Lung (tissue), 13 donors: ENCODE results near the gene KNG1. TPM values are rescaled to one million over a fixed set of nuclear protein-coding genes. Genes with fewer than 3 reads are reported as not detected.

Experiments
- ATAC-seq: fragments of 200-7000 bp; cut with Tn5 transposase; one replicate; pipeline ENCODE4 v1.9.1; 2020; ENCODE audit warnings: moderate number of reproducible peaks; ENCODE audit not compliant: insufficient read depth, low FRiP score
- DNase-seq, 3 donors: peaks; one replicate each; pipeline ENCODE4 v3.0.0-alpha.2; 2013 to 2017
- H3K27ac ChIP-seq, 2 donors: one replicate each; pipeline ENCODE4 v1.5.1; 2013; ENCODE audit warnings: mild to moderate bottlenecking in 2 of 2, moderate library complexity in 2 of 2, control low read depth in 1 of 2, inconsistent platforms in 1 of 2, low read depth in 1 of 2, low read length in 1 of 2
- H3K27me3 ChIP-seq, 3 donors: one replicate each; pipeline ENCODE4 v1.5.1; 2013; ENCODE audit warnings: low read length in 2 of 3; ENCODE audit not compliant: control insufficient read depth in 3 of 3, insufficient read depth in 3 of 3
- H3K36me3 ChIP-seq, 4 donors: one replicate each; pipeline ENCODE4 v1.5.1; 2013; ENCODE audit warnings: low read length in 4 of 4, mild to moderate bottlenecking in 1 of 4, moderate library complexity in 1 of 4; ENCODE audit not compliant: control insufficient read depth in 4 of 4, insufficient read depth in 4 of 4
- H3K4me1 ChIP-seq, 5 donors: one replicate each; pipeline ENCODE4 v1.5.1; 2013; ENCODE audit warnings: low read length in 5 of 5, mild to moderate bottlenecking in 2 of 5, moderate library complexity in 1 of 5; ENCODE audit not compliant: control insufficient read depth in 5 of 5, insufficient read depth in 5 of 5
- H3K4me3 ChIP-seq: one replicate; pipeline ENCODE4 v1.5.1; 2013; ENCODE audit warnings: mild to moderate bottlenecking, control low read depth, moderate library complexity
- H3K9ac ChIP-seq, 2 donors: one replicate each; pipeline ENCODE4 v1.5.1; 2013; ENCODE audit warnings: low read length in 2 of 2, control low read depth in 1 of 2; ENCODE audit not compliant: insufficient read depth in 1 of 2
- H3K9me3 ChIP-seq, 4 donors: one replicate each; pipeline ENCODE4 v1.5.1; 2013; ENCODE audit warnings: low read length in 3 of 4, mild to moderate bottlenecking in 1 of 4, moderate library complexity in 1 of 4; ENCODE audit not compliant: control insufficient read depth in 4 of 4, insufficient read depth in 3 of 4
- WGBS, 2 donors: extraction: QIAGEN DNeasy Blood & Tissue Kit; methylation state at CpG; one replicate each; pipeline ENCODE4 v1.1.7; 2013; 5-methylcytosine and 5-hydroxymethylcytosine counted together
- polyA plus RNA-seq, 2 donors: library from polyadenylated mRNA; stranded (reverse); fragments of 200-250 nt; gene quantifications; one replicate each; pipeline ENCODE4 v1.2.1, GENCODE V29; 2013
- small RNA-seq: library from RNA; depleted of rRNA; stranded (forward); fragments of <200 nt; gene quantifications from one replicate; pipeline ENCODE3, GENCODE V24; 2014; ENCODE audit warnings: low replicate concordance
- total RNA-seq, 2 donors: library from RNA; depleted of rRNA in 1 of 2; stranded (reverse); fragments of >200 nt in 1 of 2; gene quantifications; one replicate each; pipeline ENCODE4 v1.2.1, GENCODE V29; 2014 to 2021
- TF ChIP-seq, protein P1 (sequence below): IDR thresholded peaks from 2 replicates; pipeline ENCODE4 v1.5.1; 2012; ENCODE audit warnings: mild to moderate bottlenecking; ENCODE audit errors: control extremely low read depth, extremely low read depth
- donor health status: control.
- donor health status: control.
- donor health status: Bipolar disorder and iron deficiency.
- donor health status: healthy.
- donor health status: DM: yes; HTN: yes; CAD: no.

The KNG1 gene
- total and polyA plus RNA-seq, 4 donors = 0.07 to 0.23 (median 0.13) TPM

GRCh38 chr3:186789554-186790260 lies 72.5 kb downstream of the KNG1 start:
- TF ChIP-seq, protein P1, sequence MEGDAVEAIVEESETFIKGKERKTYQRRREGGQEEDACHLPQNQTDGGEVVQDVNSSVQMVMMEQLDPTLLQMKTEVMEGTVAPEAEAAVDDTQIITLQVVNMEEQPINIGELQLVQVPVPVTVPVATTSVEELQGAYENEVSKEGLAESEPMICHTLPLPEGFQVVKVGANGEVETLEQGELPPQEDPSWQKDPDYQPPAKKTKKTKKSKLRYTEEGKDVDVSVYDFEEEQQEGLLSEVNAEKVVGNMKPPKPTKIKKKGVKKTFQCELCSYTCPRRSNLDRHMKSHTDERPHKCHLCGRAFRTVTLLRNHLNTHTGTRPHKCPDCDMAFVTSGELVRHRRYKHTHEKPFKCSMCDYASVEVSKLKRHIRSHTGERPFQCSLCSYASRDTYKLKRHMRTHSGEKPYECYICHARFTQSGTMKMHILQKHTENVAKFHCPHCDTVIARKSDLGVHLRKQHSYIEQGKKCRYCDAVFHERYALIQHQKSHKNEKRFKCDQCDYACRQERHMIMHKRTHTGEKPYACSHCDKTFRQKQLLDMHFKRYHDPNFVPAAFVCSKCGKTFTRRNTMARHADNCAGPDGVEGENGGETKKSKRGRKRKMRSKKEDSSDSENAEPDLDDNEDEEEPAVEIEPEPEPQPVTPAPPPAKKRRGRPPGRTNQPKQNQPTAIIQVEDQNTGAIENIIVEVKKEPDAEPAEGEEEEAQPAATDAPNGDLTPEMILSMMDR = no peak
- ATAC-seq = no peak
- no peaks in the 10 kb centered on the region for H3K27me3 ChIP-seq
- no peak overlapping the region for H3K4me3 ChIP-seq
- H3K36me3 ChIP-seq = peaks cover 27 to 60% (median 49%) of the 10 kb centered on the region in 4 donors
- peaks cover 0 to 38% (median 11%) of the 10 kb centered on the region in 5 donors for H3K4me1 ChIP-seq
- WGBS, 2 donors = 61 to 69% methylated on average over 4 of the region's 4 CpGs
- H3K9me3 ChIP-seq = no peaks in the 10 kb centered on the region
- no peak overlapping the region for H3K27ac ChIP-seq
- DNase-seq = peak in 1 of 3 donors; percentile 10
- H3K9ac ChIP-seq = no peak overlapping the region

GRCh38 chr3:186790261-186790981 lies 73.3 kb downstream of the KNG1 start:
- H3K9ac ChIP-seq = no peak overlapping the region
- TF ChIP-seq, protein P1 = no peak
- H3K4me1 ChIP-seq = peaks cover 0 to 31% (median 9%) of the 10 kb centered on the region in 5 donors
- DNase-seq = peak in 1 of 3 donors; percentile 26
- ATAC-seq = no peak
- 74 to 81% methylated on average over 8 of the region's 8 CpGs for WGBS, 2 donors
- peaks cover 26 to 56% (median 42%) of the 10 kb centered on the region in 4 donors for H3K36me3 ChIP-seq
- H3K27me3 ChIP-seq = no peaks in the 10 kb centered on the region
- H3K27ac ChIP-seq = no peak overlapping the region
- no peak overlapping the region for H3K4me3 ChIP-seq
- H3K9me3 ChIP-seq = no peaks in the 10 kb centered on the region

Small RNAs within 50 kb of the gene (small RNA-seq; reads per million reads assigned to genes)
- gene RF00092 (not detected), gene RNU6-1105P (not detected), gene SNORA4 (not detected), gene SNORA63 (not detected), gene SNORA81 (not detected), gene SNORD2 (not detected)

Other genes with a start within 250 kb of the KNG1 start
- 1 to 10 TPM; 2.5 to 3.2 TPM for gene CRYGS, start 173.0 kb upstream of the KNG1 start, total RNA-seq
- gene CRYGS, start 173.0 kb upstream of the KNG1 start, polyA plus RNA-seq = 1 to 10 TPM; 1.2 to 5.8 TPM
- 10 to 100 TPM in 1 of 2 donors, 1 to 10 TPM in 1; 9.4 to 17.3 TPM for gene TBCCD1, start 150.0 kb upstream of the KNG1 start, total RNA-seq
- 1 to 10 TPM; 3.2 to 5.5 TPM for gene TBCCD1, start 150.0 kb upstream of the KNG1 start, polyA plus RNA-seq
- gene DNAJB11, start 146.6 kb upstream of the KNG1 start, total RNA-seq = 10 to 100 TPM; 46.1 to 57.6 TPM
- gene DNAJB11, start 146.6 kb upstream of the KNG1 start, polyA plus RNA-seq = 100 to 1,000 TPM in 1 of 2 donors, 10 to 100 TPM in 1; 48.3 to 109 TPM
- under 1 TPM; 0.20 to 0.92 TPM for gene AHSG, start 104.3 kb upstream of the KNG1 start, total RNA-seq
- gene AHSG, start 104.3 kb upstream of the KNG1 start, polyA plus RNA-seq = under 1 TPM in 1 of 2 donors, not detected in 1; 0.03 TPM
- gene FETUB, start 77.0 kb upstream of the KNG1 start, total RNA-seq = not detected
- not detected for gene FETUB, start 77.0 kb upstream of the KNG1 start, polyA plus RNA-seq
- gene HRG, start 51.3 kb upstream of the KNG1 start, total RNA-seq = under 1 TPM in 1 of 2 donors, not detected in 1; 0.15 TPM
- gene HRG, start 51.3 kb upstream of the KNG1 start, polyA plus RNA-seq = not detected
- 100 to 1,000 TPM; 235 to 683 TPM for gene EIF4A2, start 66.2 kb downstream of the KNG1 start, total RNA-seq
- gene EIF4A2, start 66.2 kb downstream of the KNG1 start, polyA plus RNA-seq = 100 to 1,000 TPM; 252 to 372 TPM
- gene RFC4, start 89.1 kb downstream of the KNG1 start, total RNA-seq = 10 to 100 TPM; 12.2 to 16.9 TPM
- gene RFC4, start 89.1 kb downstream of the KNG1 start, polyA plus RNA-seq = 10 to 100 TPM; 12.9 to 13.7 TPM
- gene ADIPOQ, start 125.4 kb downstream of the KNG1 start, total RNA-seq = under 1 TPM in 1 of 2 donors, not detected in 1; 0.09 TPM
- under 1 TPM in 1 of 2 donors, not detected in 1; 0.01 TPM for gene ADIPOQ, start 125.4 kb downstream of the KNG1 start, polyA plus RNA-seq
- gene ST6GAL1, start 213.2 kb downstream of the KNG1 start, total RNA-seq = 100 to 1,000 TPM in 1 of 2 donors, 10 to 100 TPM in 1; 89.5 to 113 TPM
- gene ST6GAL1, start 213.2 kb downstream of the KNG1 start, polyA plus RNA-seq = 10 to 100 TPM; 15.1 to 31.4 TPM